HG02798 (cell line): Measurements from ENCODE around the gene ACBD5.
"Not testable (repeated sequence)": the region's sequence is repeated elsewhere in the genome, so short reads cannot be mapped to it uniquely, and the experiment has no call there.

ENCODE experiments used
- ATAC-seq: cut with Tn5 transposase; IDR thresholded peaks from one replicate; pipeline ENCODE4 v1.9.1; 2021; ENCODE audit warnings: mild to moderate bottlenecking; ENCODE audit not compliant: unreplicated experiment, poor library complexity

ACBD5 gene

GRCh38 chr10:27240212-27241009 lies at the start of gene ACBD5:
Gene ACBD5 (minus strand): TSS chr10:27240797. CDS start chr10:27240688, 109 bp downstream.
- ATAC-seq = peak; percentile 51

- no peak for ATAC-seq
Measured at GRCh38 chr10:27285093-27285492, 44.5 kb upstream of the ACBD5 start.

GRCh38 chr10:27276581-27276980 lies 36.0 kb upstream of the ACBD5 start:
- no peak for ATAC-seq

- not testable (repeated sequence) for ATAC-seq
Measured at GRCh38 chr10:27266025-27266424, 25.4 kb upstream of the ACBD5 start.

- ATAC-seq = not testable (repeated sequence)
Measured at GRCh38 chr10:27262788-27263187, 22.2 kb upstream of the ACBD5 start.

- peak; percentile 81 for ATAC-seq
Measured at GRCh38 chr10:27258838-27259812, 18.5 kb upstream of the ACBD5 start.

- ATAC-seq = no peak
Measured at GRCh38 chr10:27258492-27258837, 17.9 kb upstream of the ACBD5 start.

GRCh38 chr10:27256299-27257189 lies 15.9 kb upstream of the ACBD5 start:
- no peak for ATAC-seq

GRCh38 chr10:27253576-27253975 lies 13.0 kb upstream of the ACBD5 start:
- ATAC-seq = no peak

- ATAC-seq = peak; percentile 100
Measured at GRCh38 chr10:27252267-27253000, 11.8 kb upstream of the ACBD5 start.

GRCh38 chr10:27251554-27251953 lies 11.0 kb upstream of the ACBD5 start:
- no peak for ATAC-seq

- no peak for ATAC-seq
Measured at GRCh38 chr10:27248215-27248614, 7.6 kb upstream of the ACBD5 start.

- no peak for ATAC-seq
Measured at GRCh38 chr10:27247441-27247840, 6.8 kb upstream of the ACBD5 start.

- ATAC-seq = no peak
Measured at GRCh38 chr10:27247006-27247405, 6.4 kb upstream of the ACBD5 start.

GRCh38 chr10:27245836-27246235 lies 5.2 kb upstream of the ACBD5 start:
- no peak for ATAC-seq

GRCh38 chr10:27244976-27245375 lies 4.4 kb upstream of the ACBD5 start:
- ATAC-seq = no peak

GRCh38 chr10:27242951-27243551 lies 2.5 kb upstream of the ACBD5 start:
- peak; percentile 34 for ATAC-seq

- ATAC-seq = no peak
Measured at GRCh38 chr10:27242473-27242950, 1.9 kb upstream of the ACBD5 start.
